Stromal cell of bone marrow (primary cell): ENCODE results near the gene TAS2R9.
"Not testable (repeated sequence)": the region's sequence is repeated elsewhere in the genome, so short reads cannot be mapped to it uniquely, and the experiment has no call there.

ENCODE experiments used
- DNase-seq: peaks from one replicate; pipeline ENCODE4 v3.0.0-alpha.2; 2012; ENCODE audit warnings: low read depth

TAS2R9 gene, protein sequence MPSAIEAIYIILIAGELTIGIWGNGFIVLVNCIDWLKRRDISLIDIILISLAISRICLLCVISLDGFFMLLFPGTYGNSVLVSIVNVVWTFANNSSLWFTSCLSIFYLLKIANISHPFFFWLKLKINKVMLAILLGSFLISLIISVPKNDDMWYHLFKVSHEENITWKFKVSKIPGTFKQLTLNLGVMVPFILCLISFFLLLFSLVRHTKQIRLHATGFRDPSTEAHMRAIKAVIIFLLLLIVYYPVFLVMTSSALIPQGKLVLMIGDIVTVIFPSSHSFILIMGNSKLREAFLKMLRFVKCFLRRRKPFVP

DNA sequence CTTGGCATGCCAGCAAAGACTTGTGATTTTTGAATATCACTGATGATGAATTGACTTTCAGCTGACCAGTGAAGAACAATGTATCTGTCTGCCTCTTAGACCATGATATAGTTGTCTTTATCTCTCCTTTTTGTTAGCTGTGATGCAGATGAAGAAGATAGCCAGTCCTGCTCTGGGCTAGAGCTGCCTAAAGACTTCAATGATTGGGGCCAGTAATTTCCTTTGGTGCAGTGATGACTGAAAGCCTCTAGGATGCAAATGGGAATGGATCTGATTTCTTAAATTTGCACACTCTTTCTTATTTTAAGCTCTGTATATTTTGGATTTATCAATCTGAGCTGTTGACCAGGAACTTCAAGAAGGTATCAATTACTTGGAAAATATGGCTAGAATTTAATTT lies at the start of gene TAS2R9:
TAS2R9 (minus strand) TSS at position 101 of the 400 bp plus-strand sequence; CDS start at position 8, 93 bp downstream.
- no peak for DNase-seq

DNA sequence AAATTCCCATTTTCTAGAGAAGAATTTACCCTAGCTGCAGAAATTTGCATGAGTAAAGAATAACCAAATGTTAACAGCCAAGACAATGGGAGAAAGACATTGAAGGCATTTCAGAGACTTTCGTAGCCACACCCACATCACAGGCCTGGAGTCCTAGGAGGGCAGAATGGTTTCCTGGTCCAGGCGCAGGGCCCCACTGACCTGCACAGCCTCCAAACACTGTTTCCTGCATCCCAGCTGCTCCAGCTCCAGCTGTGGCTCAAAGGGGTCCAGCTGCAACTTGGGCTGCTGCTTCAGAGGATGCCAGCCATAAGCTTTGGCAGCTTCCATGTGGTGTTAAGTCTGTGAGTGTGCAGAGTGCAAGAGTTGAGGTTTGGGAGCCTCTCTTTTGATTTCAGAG lies 45.8 kb upstream of the TAS2R9 start:
- DNase-seq = no peak

DNA sequence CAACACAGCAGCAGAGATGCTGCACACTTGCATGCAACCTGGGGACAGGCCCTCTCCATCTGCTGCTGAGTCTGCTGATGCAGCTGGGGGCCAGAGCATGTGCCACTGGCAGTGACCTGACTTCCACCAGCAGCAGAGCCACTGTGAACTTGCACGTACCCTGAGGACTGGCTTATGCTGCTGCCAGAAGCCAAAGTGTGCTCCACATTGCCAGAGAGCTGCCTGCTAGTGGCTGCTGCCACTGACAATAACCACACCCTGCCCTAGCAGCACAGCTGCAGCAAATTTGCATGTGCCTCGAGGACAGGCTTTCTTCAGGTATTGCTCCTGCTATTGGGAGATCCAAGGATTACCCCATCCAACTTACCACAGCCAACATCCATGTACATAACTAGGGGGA lies 43.8 kb upstream of the TAS2R9 start:
- no peak for DNase-seq

DNA sequence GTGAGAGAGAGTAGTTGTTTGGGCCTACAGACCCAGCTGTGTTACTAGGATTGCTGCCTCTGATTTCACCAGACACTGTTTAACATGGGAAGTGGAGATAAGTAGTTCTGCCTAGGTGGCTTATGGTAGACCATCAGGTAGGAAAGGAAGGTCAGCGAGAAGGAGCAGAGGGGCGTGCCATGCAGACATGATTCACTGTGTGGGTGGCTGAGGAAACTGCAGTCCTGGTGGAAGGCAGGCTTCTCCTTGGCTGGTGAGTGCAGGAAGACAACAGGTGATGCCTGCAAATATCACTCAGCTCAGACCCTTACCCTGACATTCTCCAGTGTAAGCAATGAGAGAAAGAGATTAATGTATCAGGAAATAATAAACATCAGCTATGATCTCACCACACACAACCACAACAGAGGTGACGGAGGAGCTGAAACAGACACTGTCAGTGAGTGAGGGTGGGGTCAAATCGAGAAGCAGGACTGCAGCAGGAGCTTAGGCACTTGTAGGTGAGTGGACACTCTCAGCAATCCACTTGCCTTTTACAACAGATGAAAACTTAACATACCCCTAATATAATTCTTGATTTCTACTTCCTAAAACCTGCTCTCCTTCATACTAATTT lies 41.4 kb upstream of the TAS2R9 start:
- no peak for DNase-seq

DNA sequence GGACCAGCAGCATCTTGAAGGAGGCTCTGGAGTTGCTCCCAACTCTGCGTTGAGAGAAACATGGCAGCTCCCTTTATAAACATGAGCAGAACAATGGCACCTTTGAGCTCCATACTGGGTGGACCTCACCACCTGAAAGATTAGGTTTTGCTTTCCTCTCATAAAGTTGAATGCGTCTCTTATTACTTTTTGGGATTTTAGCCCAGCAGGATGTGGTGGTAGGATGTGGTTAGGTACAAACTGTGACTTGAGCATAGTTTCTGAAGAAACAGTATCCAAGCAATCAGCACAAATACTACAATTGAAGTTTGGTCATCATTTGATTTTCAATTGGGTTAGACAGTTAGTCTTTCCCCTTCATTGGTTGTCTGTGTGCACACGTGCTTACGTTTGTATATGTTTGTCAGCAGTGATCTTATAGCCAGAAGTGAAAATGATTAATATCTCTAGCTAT lies 39.5 kb upstream of the TAS2R9 start, which contains the start of gene PRR4:
PRR4 (minus strand) TSS at position 51 of the 454 bp plus-strand sequence; CDS start at position 13, 38 bp downstream.
- no peak for DNase-seq

DNA sequence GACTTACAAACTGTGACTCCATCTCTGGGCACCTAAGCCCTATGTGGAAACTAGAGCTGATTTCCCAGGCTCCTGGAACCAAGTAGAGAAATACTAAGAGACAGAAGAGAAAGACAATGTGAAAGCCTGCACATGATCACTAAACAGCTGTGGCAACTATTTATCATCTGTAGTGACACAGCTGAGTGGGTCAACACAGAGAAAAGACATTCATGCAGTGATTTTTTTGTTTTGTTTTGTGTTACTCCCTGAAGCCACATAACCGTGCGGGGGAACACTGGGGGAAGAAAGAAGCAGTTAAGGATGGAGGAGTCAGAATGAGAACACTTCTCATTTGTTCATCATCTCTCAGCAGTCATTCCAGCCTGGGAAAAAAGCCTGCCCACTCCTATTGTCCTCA lies 37.8 kb upstream of the TAS2R9 start:
- no peak for DNase-seq

DNA sequence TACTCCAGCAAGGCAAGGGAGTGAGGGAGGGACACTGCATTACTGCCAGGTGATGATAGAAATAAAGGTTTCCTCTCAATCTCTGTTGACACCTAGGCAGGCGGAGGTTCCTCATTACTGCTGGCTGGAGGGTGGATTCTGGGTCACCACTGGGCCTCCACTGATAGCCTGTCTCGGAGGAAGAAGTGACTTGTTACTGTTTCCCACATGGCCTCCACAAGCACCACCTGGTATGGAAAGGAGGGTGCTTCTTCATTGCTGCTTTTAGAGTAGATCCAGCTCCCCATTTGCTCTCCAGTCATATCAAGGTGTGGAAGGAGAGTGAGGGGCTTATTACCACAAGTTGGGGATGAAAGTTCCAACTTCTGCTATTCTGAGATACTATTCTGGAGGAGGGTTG lies 32.9 kb upstream of the TAS2R9 start:
- no peak for DNase-seq

DNA sequence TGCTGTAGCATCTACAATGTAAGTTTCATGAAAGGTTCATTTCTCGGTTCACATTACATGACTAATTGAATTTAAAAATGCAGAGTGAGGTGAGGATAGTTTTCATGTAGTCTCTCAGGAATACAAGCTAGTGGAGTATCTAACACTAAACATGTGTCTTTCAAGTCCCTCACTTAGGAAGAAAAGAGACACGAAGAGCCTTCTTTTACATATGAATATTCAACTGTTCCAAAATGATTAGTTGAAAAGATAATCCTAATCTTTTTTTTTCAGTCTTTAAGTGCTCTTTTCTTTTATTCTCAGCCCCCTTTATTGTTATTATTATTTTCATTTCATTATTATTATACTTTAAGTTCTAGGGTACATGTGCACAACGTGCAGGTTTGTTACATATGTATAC lies 28.5 kb upstream of the TAS2R9 start:
- DNase-seq = no peak

DNA sequence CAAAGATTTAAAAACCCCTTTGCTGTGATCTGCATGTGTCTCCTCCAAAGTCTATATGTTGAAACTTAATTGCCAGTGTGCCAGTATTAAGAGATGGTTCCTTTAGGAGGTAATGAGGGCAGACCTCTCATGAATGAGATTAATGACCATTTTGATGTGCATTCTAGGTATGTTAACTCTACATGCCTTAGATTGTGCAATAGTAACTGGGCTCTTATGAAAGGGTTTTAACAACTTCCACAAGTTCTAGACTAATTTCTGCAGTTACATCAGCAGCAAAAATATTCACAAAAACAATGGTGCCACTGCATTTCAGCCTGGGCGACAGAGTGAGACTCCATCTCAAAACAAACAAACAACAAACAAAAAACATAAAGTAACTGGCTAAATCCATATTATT lies 20.0 kb upstream of the TAS2R9 start:
- DNase-seq = no peak

DNA sequence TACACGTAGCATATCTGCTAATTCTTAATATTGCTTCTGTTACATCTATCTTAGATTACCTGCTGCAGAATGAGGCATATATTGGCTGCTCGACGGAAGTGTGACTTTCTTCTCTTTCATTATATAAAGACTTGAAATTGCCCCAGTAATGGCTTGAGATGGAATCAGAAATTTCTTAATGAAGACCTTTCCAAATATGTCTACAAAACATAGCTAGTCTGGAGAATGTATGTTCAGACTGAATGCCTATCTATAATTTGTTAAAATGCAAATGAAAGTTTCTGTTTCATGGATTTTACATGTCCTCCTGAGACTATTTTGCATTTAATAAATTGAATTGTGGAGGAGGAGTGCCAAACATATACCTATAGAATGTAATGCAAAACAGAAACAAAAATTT lies 16.3 kb upstream of the TAS2R9 start, which contains the start of gene TAS2R10:
TAS2R10 (minus strand) TSS at position 101 of the 400 bp plus-strand sequence; CDS start at position 12, 89 bp downstream.
- DNase-seq = no peak

DNA sequence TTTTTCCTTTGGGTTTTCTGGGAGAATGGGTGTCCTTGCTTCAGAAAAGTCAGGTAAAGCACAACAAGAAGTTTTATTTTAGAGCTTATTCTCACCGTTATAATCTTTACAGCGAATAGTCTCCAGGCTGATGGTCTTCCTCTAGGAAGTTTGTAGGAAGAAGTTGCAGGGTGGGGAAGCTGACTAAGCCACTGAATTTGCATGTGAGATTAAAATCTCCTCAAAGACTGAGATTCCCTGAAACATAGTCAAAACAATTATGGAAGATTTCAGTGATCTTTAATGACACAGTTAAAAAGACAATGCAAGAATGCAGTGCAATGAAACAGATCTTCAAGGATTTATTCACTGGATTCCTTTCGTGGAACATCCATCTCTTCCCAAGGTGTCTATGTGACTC lies 15.0 kb upstream of the TAS2R9 start:
- no peak for DNase-seq

DNA sequence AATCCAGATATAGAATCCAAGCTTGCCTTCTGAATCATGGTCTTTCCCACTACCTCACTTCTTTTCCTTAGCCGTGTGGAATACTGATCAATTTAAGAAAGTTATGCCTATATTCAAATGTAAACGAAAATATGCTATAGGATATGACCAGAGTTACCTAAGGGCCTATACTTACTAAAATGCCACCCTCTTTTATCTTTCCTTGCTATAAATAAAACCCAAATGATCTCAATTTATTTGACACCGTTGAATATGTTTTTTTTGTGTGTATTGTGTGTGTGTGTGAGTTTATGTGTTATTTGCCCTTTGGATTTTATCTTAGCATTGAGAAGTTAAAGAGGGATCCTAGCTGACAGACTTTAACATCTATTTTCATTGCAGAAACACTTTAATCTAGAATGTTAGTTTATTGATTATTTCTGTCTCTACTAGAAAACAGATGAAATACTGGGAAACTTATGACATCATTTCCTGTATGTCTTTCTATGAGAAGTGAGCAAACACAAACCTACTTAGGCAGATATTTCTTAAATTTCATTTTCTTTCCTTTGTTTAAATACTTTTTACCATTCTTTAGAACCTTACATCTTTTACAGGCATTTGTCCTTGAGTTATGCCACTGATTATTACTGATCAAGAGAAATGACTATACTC lies 2.0 kb upstream of the TAS2R9 start:
- DNase-seq = no peak

DNA sequence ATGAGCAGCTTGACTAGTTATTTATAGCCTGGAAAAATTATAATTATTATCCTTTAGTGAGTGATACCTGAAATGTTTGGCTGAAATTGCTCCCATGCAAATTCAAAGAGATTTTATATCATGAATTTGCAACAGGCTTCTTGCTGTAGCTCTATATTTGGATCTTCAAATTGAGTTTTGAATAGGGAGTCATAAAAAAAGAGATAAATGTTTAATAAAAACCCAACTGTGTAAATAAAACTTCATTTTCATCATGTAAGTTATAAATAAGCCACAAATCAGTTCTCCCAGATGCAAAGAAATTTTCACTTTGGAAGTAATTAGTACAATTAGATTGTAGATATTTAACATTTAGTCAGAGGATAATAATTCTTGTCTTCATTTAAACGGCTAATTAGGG lies 2.8 kb downstream of the TAS2R9 start, which contains the start of gene TAS2R8:
TAS2R8 (minus strand) TSS at position 101 of the 400 bp plus-strand sequence. CDS start 306 bp downstream, outside the sequence.
- no peak for DNase-seq

DNA sequence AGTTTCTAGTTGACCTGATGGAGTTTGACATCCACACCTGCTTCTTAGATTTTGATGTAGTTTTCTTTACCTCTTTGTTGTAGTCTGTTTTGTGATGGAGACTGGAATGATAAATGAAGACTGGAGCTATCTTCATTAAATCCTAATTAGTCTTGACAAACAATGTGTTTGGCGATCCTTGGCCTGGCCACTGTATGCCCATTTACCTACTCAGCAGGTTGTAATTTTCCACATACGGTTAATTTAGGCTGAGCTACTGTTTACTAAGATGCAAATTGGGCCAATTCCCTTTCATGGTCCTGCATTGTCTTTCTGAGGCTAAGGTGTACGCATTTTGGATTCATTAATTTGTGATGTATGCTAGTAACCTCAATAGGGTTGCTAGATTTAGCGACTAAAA lies 7.4 kb downstream of the TAS2R9 start, which contains the start of gene TAS2R7:
TAS2R7 (minus strand) TSS at position 41 of the 400 bp plus-strand sequence. CDS start 57 bp downstream, outside the sequence.
- DNase-seq = no peak

DNA sequence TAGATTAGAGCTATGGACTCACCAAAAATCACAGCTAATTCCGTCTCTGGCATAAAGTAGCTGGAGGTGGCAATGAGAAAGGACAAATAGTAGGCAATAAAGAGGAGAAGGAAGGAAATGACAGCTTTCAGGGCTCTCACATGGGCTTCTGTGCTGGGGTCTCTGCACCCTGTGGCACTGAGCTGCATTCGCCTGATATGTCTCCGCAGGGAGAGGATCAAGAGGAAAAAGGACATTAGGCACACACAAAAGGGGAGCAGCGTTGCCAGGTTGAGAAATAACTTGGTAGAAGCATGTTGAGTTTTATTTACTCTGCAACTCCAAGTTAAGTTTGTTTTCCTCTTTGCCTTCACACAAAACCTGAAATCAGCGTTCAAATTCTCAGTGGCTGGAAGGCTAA lies 8.2 kb downstream of the TAS2R9 start:
- no peak for DNase-seq

DNA sequence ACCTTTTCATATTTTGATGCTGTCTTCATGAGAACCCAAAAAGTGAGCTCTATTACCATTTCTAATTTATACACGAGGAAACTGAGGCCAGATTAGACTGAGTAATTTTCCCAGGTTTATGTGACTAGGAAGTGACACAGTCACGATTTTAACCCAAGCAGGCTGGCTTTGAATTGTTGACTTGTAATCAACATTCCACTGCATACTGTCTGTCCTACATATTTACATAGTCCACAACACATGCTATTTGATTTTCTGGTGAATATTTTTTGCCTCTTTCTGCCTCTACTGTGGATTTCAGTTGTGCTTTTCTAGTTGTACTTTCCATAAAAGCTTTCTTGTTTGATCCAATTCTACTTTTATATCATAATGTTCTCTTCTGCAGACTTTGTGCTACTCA lies 15.7 kb downstream of the TAS2R9 start:
- no peak for DNase-seq

DNA sequence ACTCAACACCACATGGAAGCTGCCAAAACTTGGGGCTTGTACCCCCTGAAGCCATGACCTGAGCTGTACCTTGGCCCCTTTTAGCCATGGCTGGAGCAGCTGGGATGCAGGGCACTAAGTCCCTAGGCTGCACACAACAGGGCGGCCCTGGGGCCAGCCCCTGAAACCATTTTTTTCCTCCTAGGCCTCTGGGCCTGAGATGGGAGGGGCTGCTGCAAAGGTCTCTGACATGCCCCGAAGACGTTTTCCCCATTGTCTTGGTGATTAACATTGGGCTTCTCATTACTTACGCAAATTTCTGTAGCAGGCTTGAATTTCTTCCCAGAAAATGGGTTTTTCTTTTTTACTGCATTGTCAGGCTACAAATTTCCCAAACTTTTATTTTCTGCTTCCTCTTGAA lies 18.2 kb downstream of the TAS2R9 start:
- not testable (repeated sequence) for DNase-seq

DNA sequence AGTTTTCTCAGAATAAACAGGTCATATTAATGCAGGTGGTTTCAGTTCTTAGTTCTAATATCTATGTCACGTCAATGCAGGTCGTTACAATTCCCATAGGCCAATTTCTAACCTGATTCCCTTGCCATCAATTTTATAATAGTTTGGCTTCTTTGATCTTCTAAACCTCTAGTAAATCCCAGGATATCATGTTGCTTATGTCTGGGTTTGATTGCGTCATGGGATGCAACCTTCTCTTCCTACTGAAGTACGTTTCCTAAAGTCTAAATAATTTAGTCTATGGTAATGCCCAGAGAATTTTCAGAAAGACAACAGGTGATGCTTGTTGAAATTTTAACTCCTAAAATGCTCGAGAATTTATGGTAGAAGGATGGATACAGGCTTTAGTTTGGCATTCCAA lies 26.7 kb downstream of the TAS2R9 start:
- no peak for DNase-seq

DNA sequence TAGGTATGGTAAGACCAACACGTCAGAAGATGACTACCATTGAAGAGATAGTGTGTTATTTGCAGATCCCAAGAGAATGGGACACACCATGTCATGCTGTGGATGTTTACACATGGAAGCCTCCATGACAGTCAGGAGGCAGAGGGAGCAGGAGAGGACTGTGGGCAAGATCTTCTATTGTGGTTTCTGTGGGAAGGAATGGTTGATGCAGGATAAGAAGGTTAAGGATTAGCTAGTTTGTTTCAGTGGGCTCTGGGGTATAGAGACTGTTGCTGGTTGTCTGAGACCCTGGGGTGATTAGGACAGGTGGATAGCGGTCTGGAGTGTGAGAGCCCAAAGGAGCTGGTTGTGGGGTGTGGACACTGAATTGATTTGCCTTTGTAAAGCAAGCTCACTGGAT lies 30.9 kb downstream of the TAS2R9 start:
- DNase-seq = no peak

DNA sequence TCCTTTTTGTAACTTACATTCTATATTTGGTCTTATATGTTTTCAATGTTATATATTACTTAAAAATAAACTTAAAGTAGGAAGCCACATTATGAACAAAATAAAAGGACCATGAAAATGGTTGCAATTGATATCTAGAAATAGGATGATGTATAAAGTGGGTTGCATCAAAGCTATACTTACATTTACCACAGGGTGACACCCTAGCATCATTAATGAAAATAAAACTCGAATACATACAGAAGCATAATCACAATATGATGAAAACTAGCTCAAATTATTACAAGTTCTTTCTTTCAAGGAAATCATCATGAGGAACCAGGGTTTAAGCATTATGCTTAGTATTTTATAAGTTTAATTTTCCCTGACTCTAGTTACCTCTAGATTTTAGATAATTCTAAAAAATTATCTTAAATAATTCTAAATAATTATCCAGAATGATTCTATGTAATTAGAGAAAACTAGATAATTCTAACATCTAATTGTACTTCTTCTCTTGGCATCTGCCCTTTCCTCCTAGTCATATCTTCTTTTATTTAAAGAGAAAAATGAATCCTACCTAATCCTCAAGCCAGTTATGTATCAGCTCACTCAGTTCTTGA lies 38.7 kb downstream of the TAS2R9 start:
- DNase-seq = no peak

DNA sequence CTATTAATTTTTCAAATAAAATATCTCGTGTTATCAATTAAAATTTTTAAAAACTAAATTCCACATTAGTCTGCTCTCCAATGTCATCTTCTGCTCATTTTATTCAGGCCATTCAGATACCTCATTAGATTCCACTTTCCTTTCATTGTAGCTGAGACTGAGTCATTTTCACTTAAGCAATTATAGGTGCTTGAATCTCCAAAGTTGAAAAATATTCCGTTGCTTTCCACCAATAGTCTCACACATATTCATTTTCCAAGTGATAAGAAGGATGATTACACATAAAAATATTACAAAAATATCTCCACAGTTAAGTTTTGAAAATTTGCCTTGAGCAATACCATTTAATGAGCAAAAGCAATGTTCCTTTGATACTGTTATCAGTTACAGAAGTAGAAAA lies 50.3 kb downstream of the TAS2R9 start:
- DNase-seq = no peak
